Lower leg skin (tissue), 3 donors: Measurements from ENCODE around the gene RNF4.

Experiments used
- POLR2A ChIP-seq, 2 donors: fragments of 450-650 bp; IDR thresholded peaks; one replicate each; pipeline ENCODE4 v1.6.1; 2016 to 2017; ENCODE audit warnings: antibody characterized with exemption in 2 of 2, mild to moderate bottlenecking in 1 of 2, moderate library complexity in 1 of 2
- TF ChIP-seq, protein P1 (sequence below), 3 donors: fragments of 450-650 bp; IDR thresholded peaks; one replicate each; pipeline ENCODE4 v1.5.1; 2016; ENCODE audit warnings: antibody characterized with exemption in 3 of 3, mild to moderate bottlenecking in 3 of 3, moderate library complexity in 2 of 3

DNA sequence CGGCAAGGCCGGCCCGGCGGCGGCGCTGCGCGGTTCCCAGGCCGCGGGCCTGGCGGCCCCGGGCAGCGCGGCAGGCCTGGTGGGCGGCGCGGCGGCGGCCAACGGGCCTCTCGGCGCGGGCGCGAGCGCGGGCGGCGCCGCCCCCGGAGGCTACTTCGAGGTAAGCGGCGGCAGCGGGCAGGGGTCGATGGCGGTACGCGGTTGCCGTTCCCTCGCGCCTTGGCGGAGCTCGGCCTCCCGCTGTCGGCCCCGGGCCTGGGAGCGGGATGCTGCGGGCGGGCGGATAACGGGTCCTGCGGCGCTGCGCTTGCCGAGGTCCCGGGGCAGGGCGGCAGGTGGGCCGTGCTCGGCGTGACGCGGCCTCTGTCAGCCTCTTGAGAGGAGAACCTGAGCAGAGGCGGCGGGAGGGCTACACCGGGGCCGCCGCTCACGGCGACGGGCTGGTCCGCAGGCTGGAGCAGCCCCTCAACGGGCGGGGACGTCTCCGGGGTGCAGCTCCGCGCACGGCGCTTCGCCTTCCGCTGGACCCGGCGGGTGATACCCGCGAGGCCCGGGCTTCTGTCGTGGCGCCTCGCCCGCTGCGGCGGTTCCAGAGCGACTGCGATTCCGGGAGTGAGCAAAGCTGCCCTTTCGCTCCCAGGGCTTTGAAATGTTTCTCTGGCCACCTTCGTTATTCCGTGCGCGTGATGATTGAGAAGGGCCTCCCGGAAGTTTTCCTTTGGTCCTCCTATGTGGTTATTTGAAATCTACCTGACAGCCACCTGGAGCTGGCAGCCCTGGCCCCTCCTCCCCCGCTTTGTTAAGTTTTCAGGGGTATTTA, 68.3 kb downstream of the RNF4 start:
- TF ChIP-seq, protein P1, sequence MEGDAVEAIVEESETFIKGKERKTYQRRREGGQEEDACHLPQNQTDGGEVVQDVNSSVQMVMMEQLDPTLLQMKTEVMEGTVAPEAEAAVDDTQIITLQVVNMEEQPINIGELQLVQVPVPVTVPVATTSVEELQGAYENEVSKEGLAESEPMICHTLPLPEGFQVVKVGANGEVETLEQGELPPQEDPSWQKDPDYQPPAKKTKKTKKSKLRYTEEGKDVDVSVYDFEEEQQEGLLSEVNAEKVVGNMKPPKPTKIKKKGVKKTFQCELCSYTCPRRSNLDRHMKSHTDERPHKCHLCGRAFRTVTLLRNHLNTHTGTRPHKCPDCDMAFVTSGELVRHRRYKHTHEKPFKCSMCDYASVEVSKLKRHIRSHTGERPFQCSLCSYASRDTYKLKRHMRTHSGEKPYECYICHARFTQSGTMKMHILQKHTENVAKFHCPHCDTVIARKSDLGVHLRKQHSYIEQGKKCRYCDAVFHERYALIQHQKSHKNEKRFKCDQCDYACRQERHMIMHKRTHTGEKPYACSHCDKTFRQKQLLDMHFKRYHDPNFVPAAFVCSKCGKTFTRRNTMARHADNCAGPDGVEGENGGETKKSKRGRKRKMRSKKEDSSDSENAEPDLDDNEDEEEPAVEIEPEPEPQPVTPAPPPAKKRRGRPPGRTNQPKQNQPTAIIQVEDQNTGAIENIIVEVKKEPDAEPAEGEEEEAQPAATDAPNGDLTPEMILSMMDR (IDR thresholded peaks at IDR 0.05): no peak
- no peak for TF ChIP-seq POLR2A (IDR thresholded peaks at IDR 0.05)
